Medulla oblongata (tissue), 1 donor: ENCODE results near the gene SPAG8.

Source experiments
- DNase-seq: peaks from one replicate; pipeline ENCODE4 v3.0.0-alpha.2; 2015; ENCODE audit errors: extremely low spot score

Gene SPAG8, protein sequence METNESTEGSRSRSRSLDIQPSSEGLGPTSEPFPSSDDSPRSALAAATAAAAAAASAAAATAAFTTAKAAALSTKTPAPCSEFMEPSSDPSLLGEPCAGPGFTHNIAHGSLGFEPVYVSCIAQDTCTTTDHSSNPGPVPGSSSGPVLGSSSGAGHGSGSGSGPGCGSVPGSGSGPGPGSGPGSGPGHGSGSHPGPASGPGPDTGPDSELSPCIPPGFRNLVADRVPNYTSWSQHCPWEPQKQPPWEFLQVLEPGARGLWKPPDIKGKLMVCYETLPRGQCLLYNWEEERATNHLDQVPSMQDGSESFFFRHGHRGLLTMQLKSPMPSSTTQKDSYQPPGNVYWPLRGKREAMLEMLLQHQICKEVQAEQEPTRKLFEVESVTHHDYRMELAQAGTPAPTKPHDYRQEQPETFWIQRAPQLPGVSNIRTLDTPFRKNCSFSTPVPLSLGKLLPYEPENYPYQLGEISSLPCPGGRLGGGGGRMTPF

DNA sequence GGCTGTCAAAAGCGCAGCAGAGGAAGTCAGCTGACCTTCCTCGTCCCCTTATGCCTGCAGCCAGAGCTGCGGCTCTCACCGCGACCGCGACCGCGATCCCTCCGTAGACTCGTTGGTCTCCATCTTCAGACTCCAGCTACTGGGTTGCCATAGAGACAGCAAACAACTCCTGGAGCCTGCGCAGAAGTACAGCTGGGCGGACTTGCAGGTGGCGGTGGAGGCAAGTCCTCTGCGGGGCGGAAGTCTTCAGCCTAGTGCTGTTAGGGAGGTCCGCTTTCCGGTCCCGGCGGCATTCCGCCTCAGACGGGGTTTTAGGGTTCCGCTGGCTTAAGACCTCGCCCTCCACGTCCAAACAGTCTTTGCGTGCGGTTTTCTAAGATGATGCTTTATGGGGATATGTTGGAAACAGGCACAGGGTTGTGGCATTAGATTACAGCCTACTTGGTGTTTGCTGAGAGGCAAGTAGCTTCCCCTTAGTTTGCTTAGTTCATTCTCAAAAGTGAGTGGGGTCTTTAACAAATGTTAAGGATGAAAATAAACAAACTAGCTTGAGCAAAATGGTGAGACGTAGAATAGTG is at the start of gene SPAG8:
Gene SPAG8, minus strand, starts transcription at position 238 of the 578 bp plus-strand sequence. Its CDS starts 115 bp downstream, at position 123.
- peak; percentile 96 for DNase-seq

DNA sequence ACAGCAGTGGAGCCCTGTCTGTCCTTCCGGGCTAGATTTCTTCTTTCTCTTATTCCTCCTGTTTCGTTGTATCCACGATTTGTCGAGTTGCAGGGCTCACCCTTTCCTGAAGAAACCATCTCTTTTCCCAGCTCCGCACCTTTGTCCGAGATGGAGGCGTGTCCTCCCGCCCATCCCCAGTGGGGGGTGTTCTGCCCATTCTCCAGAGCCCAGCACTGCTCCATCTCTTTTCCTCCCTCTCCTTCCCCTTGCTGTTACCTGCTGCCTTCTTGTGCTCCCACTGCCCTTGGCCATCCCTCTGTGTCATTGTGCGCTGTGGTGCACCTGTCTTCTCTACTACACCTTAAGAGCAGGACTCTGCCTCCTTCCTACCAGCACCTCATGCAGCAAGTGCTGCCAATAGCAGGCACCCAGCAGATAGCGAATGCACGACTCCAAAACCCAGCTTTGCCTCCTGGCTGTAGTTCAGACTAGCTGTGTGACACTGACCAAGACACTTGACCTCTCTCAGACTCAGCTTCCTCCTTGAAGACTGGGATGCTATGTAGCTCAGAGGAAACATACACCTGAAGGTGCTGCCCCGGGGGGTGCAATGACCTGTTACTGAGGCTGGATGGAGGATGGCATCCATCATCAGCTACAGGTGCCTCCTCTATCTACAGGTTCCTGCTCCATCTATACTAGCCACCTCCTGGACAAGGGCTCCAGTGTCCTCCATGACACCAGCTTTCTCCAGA is 49.3 kb upstream of the SPAG8 start:
- no peak for DNase-seq

DNA sequence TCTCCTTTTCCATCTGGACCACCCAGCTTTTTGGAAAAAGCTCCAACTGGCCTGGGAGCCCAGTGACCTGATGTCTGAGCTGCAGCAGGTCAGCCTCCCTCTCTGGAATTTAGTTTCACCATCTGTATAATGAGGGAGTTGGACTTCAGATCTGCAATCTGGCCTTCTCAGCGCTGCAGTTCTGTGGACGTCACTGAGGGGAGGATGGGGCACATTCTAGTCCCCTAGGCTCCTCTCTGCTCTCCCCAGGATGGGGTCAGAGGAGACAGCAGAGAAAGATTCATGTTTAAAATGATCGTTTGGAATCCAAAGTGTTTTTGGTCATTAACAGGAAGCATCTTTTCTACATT is 47.9 kb upstream of the SPAG8 start:
- DNase-seq, result no peak

DNA sequence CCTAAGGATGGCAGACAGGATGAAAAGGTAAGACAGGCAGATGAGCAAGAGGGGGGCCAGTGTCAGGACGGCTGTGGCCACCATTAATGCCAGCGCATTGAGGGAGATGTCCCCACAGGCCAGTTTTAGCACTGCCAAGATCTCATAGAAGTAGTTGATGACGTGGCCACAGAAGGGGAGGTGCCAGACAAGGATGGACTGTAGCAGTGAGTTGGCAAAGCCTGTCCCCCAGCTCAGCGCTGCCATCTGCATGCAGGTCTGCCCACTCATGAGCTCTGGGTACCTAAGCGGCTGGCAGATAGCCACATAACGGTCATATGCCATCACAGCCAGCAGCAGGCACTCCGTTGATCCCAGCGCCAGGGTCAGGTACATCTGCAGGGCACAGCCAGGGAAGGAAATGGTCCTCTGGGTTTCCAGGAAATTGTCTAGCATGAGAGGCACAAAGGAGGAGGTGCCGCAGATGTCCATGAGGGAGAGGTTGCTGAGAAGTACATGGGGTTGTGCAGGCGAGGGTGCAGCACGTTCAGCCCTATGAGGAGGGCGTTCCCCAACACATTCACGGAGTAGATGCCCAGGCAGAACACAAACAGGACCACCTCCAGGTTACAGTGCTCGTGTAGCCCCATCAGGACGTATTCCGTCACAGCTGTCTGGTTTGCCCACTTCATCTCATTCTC is 47.4 kb upstream of the SPAG8 start:
- no peak for DNase-seq

DNA sequence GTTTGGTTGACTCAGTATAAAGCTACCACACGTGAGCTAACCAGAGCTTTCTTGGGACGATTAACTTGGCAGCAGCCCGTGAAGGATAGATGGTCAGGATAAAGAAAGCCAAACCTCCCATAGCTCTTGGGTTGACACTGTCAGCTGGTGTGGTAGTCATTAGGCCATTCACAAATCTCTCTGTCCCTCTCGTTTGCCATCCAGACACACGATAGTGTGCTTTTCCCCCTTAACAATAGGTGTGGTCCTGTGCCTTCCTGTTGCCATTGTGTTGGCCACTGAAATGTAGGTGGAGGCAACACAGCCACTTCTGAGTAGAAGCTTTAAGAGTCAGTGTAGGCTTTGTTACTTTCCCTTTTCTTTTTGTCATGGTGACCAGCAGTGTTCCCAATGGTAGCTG is 46.4 kb upstream of the SPAG8 start:
- no peak for DNase-seq

DNA sequence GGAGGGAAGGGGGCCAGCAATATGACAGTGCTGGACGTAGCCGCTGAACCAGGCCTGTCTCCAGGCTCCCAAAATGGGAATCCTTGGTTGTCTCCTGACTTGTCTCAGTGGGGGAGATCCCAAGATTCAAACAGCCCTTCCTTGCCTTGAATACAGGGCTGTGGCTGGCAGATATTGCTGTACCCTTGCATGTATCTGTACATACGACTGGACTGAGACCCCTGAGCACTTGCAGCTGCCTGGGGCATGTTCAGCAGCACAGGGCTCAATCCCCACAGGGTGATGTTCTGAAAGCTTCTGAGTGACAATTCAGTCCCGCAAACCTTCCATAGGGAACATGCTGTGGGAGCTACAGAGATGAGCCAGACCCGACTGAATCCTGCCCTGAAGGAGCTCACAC is 44.8 kb upstream of the SPAG8 start:
- DNase-seq, result no peak

DNA sequence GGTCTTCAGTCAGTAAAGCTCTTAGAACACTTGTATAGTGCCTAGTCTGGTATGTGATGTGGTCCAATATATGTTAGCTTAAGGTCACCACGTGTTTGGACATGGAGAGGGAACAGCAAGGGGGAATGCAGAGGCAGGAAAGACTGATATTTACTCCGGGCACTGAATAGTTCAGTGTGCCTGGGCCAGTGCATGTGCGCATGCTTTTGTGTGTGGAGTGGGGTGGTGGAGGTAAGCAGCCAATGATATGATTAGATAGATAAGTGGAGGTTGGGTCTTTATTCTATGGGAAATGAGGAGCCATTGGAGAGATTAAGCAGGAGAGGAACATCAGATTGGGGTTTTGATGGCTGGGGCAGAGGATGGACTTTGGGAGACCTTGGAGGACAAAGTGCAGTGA is 44.1 kb upstream of the SPAG8 start:
- DNase-seq, result no peak

DNA sequence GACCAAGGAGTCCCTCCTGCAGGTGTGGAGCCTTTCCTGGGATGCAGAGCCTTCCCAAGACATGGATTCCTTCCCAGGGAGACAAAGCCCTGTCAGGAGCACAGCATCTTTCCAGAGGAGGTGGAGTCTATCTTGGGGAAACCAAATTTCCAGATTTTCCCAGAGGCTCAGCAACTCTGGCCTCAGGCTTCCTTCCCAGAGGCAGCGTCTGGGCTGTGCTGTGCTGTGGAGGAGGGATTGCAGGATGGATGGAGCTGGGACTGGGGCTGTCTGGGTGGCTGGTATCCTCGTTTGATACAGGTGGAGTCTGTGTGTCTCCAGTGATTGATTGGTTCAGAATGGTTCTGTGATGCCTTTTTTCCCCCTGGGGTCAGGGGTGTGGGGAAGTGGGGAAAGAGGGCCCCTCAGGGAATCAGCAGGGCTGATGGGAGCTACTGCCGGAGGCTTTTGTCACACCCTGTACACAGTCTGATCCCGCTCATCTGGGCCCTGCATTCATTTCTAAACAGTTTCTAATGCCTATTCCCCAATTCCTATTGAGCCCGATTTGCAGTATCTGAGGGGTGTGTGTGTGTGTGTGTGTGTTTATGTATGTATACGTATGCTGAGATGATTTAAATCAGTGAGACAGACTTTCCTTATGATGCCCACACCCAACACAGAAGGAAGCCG is 42.2 kb upstream of the SPAG8 start:
- no peak for DNase-seq

DNA sequence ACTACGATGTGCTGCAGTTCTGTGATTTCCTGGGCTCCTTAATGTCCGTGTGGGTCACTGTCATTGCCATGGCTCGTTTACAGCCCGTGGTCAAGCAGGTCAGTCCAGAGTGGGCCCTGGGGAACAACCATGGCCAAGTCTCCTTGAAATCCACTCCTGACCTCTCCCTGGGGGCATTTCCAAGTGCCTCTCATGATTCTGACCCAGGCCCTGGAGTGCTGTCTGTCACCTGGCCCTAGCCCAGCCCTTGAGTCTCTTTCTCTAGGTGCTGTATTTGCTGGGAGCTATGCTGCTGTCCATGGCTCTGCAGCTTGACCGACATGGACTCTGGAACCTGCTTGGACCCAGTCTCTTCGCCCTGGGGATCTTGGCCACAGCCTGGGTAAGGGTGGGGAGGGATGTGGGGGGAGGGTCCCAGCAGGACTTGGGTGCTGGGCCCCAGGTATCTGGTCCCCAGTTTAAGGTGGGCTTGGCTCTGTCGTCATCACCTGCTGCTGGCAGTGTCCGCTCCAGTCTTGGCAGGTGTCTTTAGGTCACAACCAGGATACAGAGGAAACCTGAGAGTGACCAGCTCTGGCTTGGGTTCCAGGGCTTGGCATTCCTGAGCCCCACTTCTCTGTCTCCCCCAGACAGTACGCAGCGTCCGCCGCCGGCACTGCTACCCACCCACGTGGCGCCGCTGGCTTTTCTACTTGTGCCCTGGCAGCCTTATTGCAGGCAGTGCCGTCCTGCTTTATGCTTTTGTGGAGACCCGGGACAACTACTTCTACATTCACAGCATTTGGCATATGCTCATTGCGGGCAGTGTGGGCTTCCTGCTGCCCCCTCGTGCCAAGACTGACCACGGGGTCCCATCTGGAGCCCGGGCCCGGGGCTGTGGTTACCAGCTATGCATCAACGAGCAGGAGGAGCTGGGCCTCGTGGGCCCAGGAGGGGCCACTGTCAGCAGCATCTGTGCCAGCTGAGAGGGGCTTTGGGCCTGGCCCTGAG is 41.1 kb upstream of the SPAG8 start:
- no peak for DNase-seq

DNA sequence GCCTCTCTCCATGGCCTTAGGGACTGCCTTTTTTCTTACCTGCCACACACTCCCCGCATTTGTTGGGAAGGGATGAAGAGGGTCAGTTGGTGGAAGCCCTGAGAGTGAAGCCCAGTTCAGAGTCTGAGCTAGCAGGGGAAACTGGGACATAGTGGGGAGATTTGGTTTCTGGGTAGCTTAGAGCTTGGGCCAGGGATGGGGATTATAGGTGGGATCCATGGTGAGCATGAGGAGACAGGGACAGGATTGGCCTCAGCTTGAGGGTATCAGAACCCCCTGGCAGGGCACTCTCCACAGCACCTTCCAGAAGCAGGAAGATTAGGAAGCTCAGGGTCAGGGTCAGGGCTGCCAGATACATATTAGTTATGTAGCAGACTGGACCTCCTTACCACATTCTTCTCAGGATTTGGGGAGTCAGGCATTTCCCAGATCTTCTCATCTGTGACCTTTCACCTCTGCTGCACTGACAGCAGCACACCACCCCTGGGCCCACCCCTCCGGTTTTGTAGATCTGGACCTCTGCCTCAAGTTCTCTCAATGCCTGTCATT is 40.3 kb upstream of the SPAG8 start:
- DNase-seq, result no peak

DNA sequence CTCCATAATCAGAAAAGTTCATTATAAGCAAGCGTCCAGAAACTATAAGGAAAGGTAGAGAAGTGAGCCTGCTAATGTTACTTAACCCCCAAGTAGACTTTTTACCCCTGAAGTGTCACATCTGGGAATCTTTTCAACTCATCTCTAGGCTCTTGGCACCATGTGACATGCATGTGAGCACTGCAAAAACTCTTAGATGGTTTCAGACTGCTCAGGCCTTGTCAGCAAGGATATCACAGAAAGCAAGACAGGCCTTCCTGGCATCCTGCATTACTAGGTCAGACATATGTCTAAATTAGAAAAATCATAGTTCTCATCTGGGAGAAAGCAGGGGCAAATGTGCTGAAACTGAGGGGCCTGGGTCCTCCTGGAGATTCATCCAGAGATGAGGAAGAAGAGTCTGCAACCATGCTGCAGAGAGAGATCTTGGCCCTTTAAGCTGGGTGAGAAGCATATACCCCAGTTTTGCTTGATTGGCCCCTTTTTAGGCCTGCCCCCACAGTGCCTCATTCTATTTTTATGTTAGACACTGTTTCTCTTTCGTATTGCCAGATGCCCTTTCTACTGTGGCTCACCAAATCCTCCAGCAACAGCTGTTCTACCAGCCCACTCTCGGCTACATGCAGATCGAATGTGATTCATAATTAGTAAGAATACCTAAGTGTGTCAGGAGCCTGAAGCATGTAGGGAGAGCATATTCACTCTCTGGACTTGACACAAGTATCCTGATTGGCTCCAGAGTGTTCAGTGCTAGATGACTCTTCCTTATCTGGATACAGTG is 35.9 kb upstream of the SPAG8 start:
- no peak for DNase-seq

DNA sequence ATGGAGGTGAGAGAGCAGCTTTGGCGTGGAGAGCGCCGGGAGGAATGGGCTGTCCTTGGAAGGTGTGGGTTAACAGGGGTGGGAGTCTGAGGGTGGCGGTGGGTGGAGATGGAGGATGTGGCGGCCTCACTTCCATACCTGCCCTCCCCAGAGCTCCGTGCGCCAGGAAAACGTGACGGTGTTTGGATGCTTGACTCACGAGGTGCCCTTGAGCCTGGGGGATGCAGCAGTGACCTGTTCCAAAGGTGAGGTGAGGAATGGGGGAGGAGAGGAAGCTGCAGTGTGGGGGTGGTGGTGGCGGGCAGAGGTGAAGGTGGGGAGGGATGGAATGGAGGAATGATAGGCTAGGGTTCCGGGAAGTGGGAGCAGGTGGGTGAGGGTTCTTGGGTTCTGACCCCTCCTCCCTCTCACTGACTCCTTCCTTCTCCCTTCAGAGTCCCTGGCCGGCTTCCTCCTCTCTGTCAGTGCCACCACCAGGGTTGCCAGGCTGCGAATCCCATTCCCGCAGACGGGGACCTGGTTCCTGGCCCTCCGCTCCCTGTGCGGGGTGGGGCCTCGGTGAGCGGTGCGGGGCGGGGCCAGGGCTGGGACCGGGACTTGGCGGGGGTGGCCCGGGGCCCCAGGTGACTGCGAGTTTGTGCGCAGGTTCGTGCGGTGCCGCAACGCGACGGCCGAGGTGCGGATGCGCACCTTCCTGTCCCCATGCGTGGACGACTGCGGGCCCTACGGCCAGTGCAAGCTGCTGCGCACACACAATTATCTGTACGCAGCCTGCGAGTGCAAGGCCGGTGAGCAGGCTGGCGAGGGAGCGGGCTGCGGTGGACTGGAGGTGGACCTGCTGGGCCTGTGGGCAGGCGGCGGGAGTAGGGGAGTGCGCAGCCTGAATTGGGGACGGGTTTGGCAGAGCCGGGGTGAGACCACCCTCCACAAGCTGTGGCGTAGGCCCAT is 34.0 kb upstream of the SPAG8 start:
- DNase-seq, result no peak

DNA sequence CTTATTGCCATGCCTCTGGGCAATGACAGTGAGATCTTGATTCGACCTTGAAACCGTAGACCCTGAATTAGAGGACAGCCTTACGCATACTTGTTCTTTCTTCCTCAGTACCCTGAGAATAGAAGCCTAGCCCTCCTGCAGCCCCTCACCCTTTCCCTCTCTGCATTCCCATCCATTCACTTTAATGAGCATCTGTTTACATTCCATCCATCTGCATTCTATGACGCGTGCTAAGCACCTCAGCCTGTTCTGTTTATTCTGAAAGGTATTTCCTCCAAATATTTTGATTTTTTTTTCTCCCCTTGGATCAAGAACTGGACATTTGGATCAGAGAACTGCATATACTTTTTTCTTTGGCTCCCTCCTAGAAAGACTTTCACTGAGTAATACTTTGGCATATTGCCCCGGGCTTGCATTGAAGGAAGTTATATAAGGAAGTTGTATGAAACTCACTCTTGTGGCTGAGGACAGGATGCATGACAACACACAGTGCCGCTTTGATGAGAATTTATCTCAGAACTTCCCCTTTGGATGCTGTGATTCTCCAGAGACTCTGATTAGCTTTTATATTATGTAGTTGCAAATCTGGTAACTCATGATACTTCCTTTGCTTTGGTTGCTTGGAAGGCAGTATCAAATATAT is 32.7 kb upstream of the SPAG8 start:
- peak; percentile 80 for DNase-seq

DNA sequence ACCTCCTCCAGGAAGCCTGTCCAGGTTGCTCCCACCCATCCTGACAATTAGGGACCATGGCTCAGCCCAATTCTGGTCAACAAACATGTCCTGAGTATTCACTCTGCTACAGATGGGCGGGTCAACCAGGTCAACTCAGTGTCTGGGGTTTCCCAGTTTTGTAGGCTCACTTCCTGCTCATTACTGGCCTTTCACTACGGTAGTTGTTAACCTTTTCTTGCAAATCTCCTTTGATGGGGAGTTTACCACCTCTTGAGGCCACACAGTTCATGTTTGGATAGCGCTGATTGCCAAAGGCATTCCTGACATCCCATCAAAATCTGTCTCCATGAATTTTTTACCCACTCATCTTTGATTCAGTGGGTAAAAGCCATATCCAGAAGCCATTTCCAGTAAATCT is 30.7 kb upstream of the SPAG8 start:
- no peak for DNase-seq

DNA sequence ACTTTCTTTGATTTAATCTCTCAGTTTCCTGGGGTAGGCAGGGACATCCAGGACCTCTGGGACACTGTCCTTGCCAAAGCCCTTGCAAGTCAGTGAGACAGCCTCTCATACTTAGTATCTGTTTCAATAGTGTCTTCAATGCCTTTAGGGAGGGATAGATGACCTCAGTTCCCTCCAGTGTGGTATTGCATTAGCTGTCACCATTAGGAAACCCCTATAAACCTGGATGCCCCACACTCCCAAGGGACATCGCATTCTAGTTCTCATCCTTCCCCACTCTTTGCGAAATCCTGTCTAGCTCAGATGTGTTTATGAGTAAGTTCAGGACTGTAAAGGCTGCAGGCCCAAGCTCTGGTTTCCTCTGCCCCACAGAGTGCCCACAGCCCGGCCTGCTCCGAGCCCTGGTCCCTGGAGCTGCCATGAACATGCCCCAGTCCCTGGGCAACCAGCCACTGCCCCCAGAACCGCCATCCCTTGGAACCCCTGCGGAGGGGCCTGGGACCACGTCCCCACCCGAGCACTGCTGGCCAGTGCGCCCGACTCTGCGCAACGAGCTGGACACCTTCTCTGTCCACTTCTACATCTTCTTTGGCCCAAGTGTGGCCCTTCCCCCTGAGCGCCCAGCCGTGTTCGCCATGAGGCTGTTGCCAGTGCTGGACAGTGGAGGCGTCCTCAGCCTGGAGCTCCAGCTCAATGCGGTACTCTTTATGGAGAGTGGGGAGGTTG is 30.1 kb upstream of the SPAG8 start:
- no peak for DNase-seq

DNA sequence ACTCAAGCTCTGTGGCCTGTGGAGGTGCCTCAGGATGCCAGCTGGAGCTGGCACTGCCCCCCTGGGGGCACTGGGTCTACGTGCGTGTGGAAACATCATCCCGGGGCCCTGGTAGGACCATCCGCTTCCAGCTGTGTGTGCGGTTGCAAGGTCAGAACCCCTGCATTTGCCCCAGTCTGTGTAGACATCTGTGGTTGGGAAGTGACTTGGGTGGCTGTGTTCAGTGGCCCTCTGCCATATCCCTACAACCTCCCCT is 29.5 kb upstream of the SPAG8 start:
- DNase-seq, result no peak
